Measurements from ENCODE around the gene LRG1.

Gene LRG1

DNA sequence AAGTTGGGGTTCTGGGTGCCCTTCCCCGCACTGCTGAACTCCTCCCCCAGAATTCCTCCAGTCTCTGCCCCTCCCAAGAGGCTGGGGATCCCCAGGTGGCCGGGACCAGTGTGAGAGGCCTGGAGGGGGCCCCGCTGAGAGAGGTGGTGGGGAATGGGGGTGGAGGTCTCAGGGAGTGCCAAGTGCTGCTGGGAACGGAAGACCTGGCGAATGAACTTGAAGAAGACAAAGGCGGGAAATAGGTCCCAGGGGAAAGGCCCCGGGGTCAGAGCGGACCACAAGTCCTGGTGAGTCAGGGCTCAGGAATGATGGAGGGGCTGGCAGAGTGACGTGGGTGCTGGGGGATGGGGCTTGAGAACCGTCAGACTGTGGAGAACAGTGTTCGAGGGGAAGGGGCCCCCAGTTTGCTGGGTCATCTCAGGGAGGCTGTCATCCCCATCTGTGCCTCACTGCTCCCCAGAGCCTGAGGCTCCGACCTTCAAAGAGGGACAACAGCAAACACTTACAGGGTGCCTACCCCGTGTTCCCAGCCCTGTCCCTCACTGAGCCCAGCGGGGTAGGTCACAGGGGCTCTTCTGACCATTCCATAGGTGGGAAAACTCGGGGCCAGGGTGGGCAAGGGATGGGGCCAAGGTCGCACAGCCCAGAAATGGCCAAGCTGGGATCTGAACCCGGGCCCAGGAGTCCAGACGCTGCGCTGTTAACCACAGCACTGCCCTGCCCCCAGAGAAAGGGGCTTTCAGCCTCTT, 35.6 kb upstream of the LRG1 start:
- TF ChIP-seq TEAD4 (IDR thresholded peaks at IDR 0.05) (0 out of 2 replicates have a peak, but pooled peaks have one; percentile 38), ZBTB7A (IDR thresholded peaks at IDR 0.05; ENCODE audit: low read depth) (no peak)

DNA sequence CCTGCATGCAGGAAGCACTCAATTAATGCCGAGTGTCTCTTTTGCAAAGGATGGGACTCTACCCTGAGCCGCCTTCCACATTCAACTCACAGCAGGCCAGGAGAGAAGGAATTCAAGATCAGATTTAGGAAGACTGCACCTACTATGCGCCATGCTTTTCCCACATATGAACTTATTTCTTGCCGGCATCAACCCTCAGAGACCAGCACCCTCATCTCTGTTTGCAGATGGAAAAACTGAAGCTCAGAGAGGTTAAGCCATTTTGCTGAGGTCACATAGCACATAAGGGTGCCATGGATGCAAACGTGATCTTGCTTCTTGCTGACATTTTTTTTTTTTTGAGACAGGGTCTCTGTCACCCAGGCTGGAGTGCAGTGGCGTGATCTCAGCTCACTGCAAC, 33.8 kb upstream of the LRG1 start:
- TF ChIP-seq CREB1 (IDR thresholded peaks at IDR 0.05; ENCODE audit: low read depth) (no peak), TEAD4 (IDR thresholded peaks at IDR 0.05) (no peak), FOXM1 (IDR thresholded peaks at IDR 0.05; ENCODE audit: borderline replicate concordance, low read depth) (no peak), YY1 (IDR thresholded peaks at IDR 0.05; ENCODE audit: low read depth) (no peak), TAF1 (IDR thresholded peaks at IDR 0.05; ENCODE audit: low read depth) (no peak), CEBPB (IDR thresholded peaks at IDR 0.05) (no peak), NFIC (IDR thresholded peaks at IDR 0.05) (no peak)
- TF ChIP-seq, protein P1, sequence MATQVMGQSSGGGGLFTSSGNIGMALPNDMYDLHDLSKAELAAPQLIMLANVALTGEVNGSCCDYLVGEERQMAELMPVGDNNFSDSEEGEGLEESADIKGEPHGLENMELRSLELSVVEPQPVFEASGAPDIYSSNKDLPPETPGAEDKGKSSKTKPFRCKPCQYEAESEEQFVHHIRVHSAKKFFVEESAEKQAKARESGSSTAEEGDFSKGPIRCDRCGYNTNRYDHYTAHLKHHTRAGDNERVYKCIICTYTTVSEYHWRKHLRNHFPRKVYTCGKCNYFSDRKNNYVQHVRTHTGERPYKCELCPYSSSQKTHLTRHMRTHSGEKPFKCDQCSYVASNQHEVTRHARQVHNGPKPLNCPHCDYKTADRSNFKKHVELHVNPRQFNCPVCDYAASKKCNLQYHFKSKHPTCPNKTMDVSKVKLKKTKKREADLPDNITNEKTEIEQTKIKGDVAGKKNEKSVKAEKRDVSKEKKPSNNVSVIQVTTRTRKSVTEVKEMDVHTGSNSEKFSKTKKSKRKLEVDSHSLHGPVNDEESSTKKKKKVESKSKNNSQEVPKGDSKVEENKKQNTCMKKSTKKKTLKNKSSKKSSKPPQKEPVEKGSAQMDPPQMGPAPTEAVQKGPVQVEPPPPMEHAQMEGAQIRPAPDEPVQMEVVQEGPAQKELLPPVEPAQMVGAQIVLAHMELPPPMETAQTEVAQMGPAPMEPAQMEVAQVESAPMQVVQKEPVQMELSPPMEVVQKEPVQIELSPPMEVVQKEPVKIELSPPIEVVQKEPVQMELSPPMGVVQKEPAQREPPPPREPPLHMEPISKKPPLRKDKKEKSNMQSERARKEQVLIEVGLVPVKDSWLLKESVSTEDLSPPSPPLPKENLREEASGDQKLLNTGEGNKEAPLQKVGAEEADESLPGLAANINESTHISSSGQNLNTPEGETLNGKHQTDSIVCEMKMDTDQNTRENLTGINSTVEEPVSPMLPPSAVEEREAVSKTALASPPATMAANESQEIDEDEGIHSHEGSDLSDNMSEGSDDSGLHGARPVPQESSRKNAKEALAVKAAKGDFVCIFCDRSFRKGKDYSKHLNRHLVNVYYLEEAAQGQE (IDR thresholded peaks at IDR 0.05; ENCODE audit: low read depth), result no peak
- TF ChIP-seq, protein P2, sequence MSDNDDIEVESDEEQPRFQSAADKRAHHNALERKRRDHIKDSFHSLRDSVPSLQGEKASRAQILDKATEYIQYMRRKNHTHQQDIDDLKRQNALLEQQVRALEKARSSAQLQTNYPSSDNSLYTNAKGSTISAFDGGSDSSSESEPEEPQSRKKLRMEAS (IDR thresholded peaks at IDR 0.05), result no peak
- TF ChIP-seq, protein P3, sequence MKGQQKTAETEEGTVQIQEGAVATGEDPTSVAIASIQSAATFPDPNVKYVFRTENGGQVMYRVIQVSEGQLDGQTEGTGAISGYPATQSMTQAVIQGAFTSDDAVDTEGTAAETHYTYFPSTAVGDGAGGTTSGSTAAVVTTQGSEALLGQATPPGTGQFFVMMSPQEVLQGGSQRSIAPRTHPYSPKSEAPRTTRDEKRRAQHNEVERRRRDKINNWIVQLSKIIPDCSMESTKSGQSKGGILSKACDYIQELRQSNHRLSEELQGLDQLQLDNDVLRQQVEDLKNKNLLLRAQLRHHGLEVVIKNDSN (IDR thresholded peaks at IDR 0.05), result no peak

DNA sequence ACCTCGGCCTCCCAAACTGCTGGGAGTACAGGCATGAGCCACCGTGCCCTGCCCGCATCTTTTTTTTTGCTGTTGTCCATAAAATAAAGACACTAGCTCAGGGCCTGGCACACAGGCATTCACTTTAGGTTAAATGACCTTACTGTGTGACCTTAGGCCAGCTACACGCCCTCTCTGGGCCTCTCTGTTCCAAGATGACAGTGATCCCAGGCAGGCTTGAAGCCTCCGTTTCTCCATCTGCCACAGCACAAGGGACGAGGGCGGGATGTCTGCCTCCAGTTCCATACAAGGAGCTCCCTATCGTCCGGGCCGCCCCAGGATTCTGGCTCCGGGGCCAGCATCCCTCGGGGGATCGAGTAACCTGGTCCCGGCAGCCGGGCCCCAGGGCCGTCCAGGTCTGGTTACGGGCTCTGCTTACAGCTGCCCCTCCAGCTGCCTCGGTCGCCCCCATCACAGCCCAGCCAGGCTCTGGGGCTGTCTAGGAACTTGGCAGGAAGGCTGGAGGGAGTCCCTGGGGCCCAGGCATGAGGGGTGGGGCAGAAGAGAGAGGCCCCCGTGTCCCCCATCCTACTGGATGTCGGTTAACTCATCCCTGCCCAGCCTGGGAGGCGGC, 31.6 kb upstream of the LRG1 start:
- TF ChIP-seq YY1 (IDR thresholded peaks at IDR 0.05; ENCODE audit: low read depth) (no peak), ZBTB7A (IDR thresholded peaks at IDR 0.05; ENCODE audit: low read depth) (no peak), EGR1 (IDR thresholded peaks at IDR 0.05) (no peak), CEBPB (IDR thresholded peaks at IDR 0.05) (no peak), TCF12 (IDR thresholded peaks at IDR 0.05; ENCODE audit: low read depth) (no peak)
- TF ChIP-seq, protein P2 (IDR thresholded peaks at IDR 0.05), result no peak
- TF ChIP-seq, protein P1 (IDR thresholded peaks at IDR 0.05; ENCODE audit: low read depth), result no peak

DNA sequence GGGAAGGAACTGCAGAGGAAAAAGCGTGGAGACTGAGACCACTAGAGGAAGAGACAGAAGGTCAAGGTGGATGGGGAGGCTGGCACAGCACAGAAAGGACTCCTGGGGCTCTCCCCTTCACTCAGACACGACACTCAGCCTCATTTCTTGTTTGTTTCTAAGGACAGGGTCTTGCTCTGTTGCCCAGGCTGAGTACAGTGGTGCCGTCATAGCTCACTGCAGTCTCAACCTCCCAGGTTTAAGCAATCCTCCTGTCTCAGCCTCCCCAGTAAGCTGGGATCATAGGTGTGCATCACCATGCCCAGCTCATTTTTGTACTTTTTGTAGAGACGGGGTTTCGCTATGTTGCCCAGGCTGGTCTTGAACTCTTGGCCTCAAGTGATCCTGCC, 31.1 kb upstream of the LRG1 start:
- TF ChIP-seq, protein P2 (IDR thresholded peaks at IDR 0.05), result no peak
- TF ChIP-seq RAD21 (IDR thresholded peaks at IDR 0.05; ENCODE audit: low read depth) (no peak), TEAD4 (IDR thresholded peaks at IDR 0.05) (no peak), NFIC (IDR thresholded peaks at IDR 0.05) (no peak), CEBPB (IDR thresholded peaks at IDR 0.05) (no peak), EGR1 (IDR thresholded peaks at IDR 0.05) (no peak), YY1 (IDR thresholded peaks at IDR 0.05; ENCODE audit: low read depth) (no peak), FOXM1 (IDR thresholded peaks at IDR 0.05; ENCODE audit: borderline replicate concordance, low read depth) (no peak), TAF1 (IDR thresholded peaks at IDR 0.05; ENCODE audit: low read depth) (no peak), ZBTB7A (IDR thresholded peaks at IDR 0.05; ENCODE audit: low read depth) (no peak), EP300 (IDR thresholded peaks at IDR 0.05; ENCODE audit: borderline replicate concordance) (no peak), CREB1 (IDR thresholded peaks at IDR 0.05; ENCODE audit: low read depth) (no peak), TCF12 (IDR thresholded peaks at IDR 0.05; ENCODE audit: low read depth) (no peak)
- TF ChIP-seq, protein P1 (IDR thresholded peaks at IDR 0.05; ENCODE audit: low read depth), result no peak
- TF ChIP-seq, protein P3 (IDR thresholded peaks at IDR 0.05), result no peak
